ENCODE data around the gene ABCA5.
"Not testable (repeated sequence)": the region's sequence is repeated elsewhere in the genome, so short reads cannot be mapped to it uniquely, and the experiment has no call there.

ABCA5 gene

GRCh38 chr17:69302682-69303081, 24.3 kb downstream of the ABCA5 start:
- H4K20me1 ChIP-seq (ENCODE audit: insufficient read depth, low read length): no peaks in the 10 kb centered on the region; the same call in 1 of the 2 replicates
- no peak for DNase-seq
- H3K9me3 ChIP-seq (replicated peaks; ENCODE audit: insufficient read depth, low read length): no peaks in the 10 kb centered on the region
- no peaks in the 10 kb centered on the region for H3K36me3 ChIP-seq (replicated peaks; ENCODE audit: insufficient read depth, low read length)
- no peak overlapping the region for H3K4me3 ChIP-seq (ENCODE audit: low read length)
- no peak overlapping the region for H2AFZ ChIP-seq (ENCODE audit: low read length)
- no peaks in the 10 kb centered on the region for H3K4me1 ChIP-seq (ENCODE audit: low read length)
- no peaks in the 10 kb centered on the region for H3K9me2 ChIP-seq (replicated peaks; ENCODE audit: insufficient read depth, low read length)
- TF ChIP-seq EZH2phosphoT487 (IDR thresholded peaks at IDR 0.05; ENCODE audit: low read length): no peak
- TF ChIP-seq, protein P1, sequence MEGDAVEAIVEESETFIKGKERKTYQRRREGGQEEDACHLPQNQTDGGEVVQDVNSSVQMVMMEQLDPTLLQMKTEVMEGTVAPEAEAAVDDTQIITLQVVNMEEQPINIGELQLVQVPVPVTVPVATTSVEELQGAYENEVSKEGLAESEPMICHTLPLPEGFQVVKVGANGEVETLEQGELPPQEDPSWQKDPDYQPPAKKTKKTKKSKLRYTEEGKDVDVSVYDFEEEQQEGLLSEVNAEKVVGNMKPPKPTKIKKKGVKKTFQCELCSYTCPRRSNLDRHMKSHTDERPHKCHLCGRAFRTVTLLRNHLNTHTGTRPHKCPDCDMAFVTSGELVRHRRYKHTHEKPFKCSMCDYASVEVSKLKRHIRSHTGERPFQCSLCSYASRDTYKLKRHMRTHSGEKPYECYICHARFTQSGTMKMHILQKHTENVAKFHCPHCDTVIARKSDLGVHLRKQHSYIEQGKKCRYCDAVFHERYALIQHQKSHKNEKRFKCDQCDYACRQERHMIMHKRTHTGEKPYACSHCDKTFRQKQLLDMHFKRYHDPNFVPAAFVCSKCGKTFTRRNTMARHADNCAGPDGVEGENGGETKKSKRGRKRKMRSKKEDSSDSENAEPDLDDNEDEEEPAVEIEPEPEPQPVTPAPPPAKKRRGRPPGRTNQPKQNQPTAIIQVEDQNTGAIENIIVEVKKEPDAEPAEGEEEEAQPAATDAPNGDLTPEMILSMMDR (IDR thresholded peaks at IDR 0.05; ENCODE audit: low read length): no peak
- no peak for TF ChIP-seq EZH2 (optimal IDR thresholded peaks at IDR 0.05; ENCODE audit: low read depth, low read length)
- H3K79me2 ChIP-seq (ENCODE audit: low read length): no peaks in the 10 kb centered on the region
- no peaks in the 10 kb centered on the region for H3F3A ChIP-seq (ENCODE audit: insufficient read depth, low read length)
- no peak overlapping the region for H3K27ac ChIP-seq (ENCODE audit: low read length)
- H3K27me3 ChIP-seq (replicated peaks; ENCODE audit: insufficient read depth, low read length): no peaks in the 10 kb centered on the region
- no peak overlapping the region for H3K9ac ChIP-seq (ENCODE audit: low read length)
- no peak overlapping the region for H3K4me2 ChIP-seq (ENCODE audit: low read depth, low read length)

DNA sequence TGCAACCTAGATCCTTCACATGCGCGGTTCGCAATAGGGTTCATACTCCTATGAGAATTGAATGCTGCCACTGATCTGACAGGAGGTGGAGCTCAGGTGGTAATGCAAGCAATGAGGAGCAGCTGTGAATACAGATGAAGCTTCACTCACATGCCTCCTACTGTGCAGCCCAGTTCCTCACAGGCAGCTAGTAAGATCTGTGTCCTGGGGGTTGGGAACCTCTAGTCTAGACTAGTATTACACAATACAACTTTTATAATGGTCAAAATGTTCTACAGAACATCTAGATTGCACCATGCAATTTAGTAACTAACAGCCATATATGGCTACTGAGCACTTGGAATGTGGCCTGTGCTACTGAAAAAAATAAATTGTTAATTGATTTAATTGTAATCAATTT, 26.7 kb downstream of the ABCA5 start:
- Histone ChIP-seq H3K27me3 (replicated peaks; ENCODE audit: insufficient read depth, low read length) (no peaks in the 10 kb centered on the region), H3K9me2 (replicated peaks; ENCODE audit: insufficient read depth, low read length) (no peaks in the 10 kb centered on the region), H3K4me1 (ENCODE audit: low read length) (no peaks in the 10 kb centered on the region), H3K27ac (ENCODE audit: low read length) (no peak overlapping the region), H3K9me3 (replicated peaks; ENCODE audit: insufficient read depth, low read length) (no peaks in the 10 kb centered on the region), H4K20me1 (ENCODE audit: insufficient read depth, low read length) (no peaks in the 10 kb centered on the region), H2AFZ (ENCODE audit: low read length) (no peak overlapping the region), H3K36me3 (replicated peaks; ENCODE audit: insufficient read depth, low read length) (no peaks in the 10 kb centered on the region), H3K4me3 (ENCODE audit: low read length) (no peak overlapping the region), H3F3A (ENCODE audit: insufficient read depth, low read length) (no peaks in the 10 kb centered on the region), H3K9ac (ENCODE audit: low read length) (no peak overlapping the region), H3K4me2 (ENCODE audit: low read depth, low read length) (no peak overlapping the region), H3K79me2 (ENCODE audit: low read length) (no peaks in the 10 kb centered on the region)
- no peak for TF ChIP-seq EZH2 (optimal IDR thresholded peaks at IDR 0.05; ENCODE audit: low read depth, low read length)
- no peak for TF ChIP-seq EZH2phosphoT487 (IDR thresholded peaks at IDR 0.05; ENCODE audit: low read length)
- TF ChIP-seq, protein P1 (IDR thresholded peaks at IDR 0.05; ENCODE audit: low read length): no peak
- no peak for DNase-seq

GRCh38 chr17:69298120-69298722, 28.7 kb downstream of the ABCA5 start:
- H3F3A ChIP-seq (ENCODE audit: insufficient read depth, low read length); DNase-seq; H3K27ac ChIP-seq (ENCODE audit: low read length); H4K20me1 ChIP-seq (ENCODE audit: insufficient read depth, low read length); H3K27me3 ChIP-seq (replicated peaks; ENCODE audit: insufficient read depth, low read length); H3K4me3 ChIP-seq (ENCODE audit: low read length); H3K9me2 ChIP-seq (replicated peaks; ENCODE audit: insufficient read depth, low read length); H3K9me3 ChIP-seq (replicated peaks; ENCODE audit: insufficient read depth, low read length); H3K4me1 ChIP-seq (ENCODE audit: low read length); H3K79me2 ChIP-seq (ENCODE audit: low read length); H2AFZ ChIP-seq (ENCODE audit: low read length); H3K36me3 ChIP-seq (replicated peaks; ENCODE audit: insufficient read depth, low read length); H3K9ac ChIP-seq (ENCODE audit: low read length); H3K4me2 ChIP-seq (ENCODE audit: low read depth, low read length): not testable (repeated sequence)

DNA sequence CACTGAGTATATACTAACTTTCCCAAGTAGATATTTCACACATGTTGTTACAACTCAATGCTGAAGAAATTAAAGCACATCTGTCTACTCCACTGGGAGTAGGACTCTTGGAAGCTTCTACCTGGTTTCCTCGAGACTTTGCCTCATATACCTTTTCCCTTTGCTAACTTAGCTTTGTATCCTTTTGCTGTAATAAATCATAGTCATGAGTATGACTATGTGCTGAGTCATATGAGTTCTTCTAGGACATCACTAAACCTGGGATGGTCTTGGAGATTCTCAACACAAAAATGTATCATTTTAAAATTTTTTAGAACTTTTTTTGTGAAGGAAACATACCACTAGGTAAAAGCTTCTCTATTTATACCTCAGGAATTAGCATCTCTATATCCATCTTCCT, 39.8 kb downstream of the ABCA5 start:
- no peak overlapping the region for H3K27ac ChIP-seq (ENCODE audit: low read length)
- no peaks in the 10 kb centered on the region for H3K9me2 ChIP-seq (replicated peaks; ENCODE audit: insufficient read depth, low read length)
- no peaks in the 10 kb centered on the region for H3K4me1 ChIP-seq (ENCODE audit: low read length)
- H3F3A ChIP-seq (ENCODE audit: insufficient read depth, low read length): no peaks in the 10 kb centered on the region
- DNase-seq: no peak
- no peaks in the 10 kb centered on the region for H3K27me3 ChIP-seq (replicated peaks; ENCODE audit: insufficient read depth, low read length)
- H2AFZ ChIP-seq (ENCODE audit: low read length): no peak overlapping the region
- TF ChIP-seq EZH2phosphoT487 (IDR thresholded peaks at IDR 0.05; ENCODE audit: low read length): no peak
- TF ChIP-seq EZH2 (optimal IDR thresholded peaks at IDR 0.05; ENCODE audit: low read depth, low read length): no peak
- TF ChIP-seq, protein P1 (IDR thresholded peaks at IDR 0.05; ENCODE audit: low read length): no peak
- no peaks in the 10 kb centered on the region for H3K79me2 ChIP-seq (ENCODE audit: low read length)
- H3K4me2 ChIP-seq (ENCODE audit: low read depth, low read length): no peak overlapping the region
- no peaks in the 10 kb centered on the region for H4K20me1 ChIP-seq (ENCODE audit: insufficient read depth, low read length)
- H3K36me3 ChIP-seq (replicated peaks; ENCODE audit: insufficient read depth, low read length): no peaks in the 10 kb centered on the region; the same call in 1 of the 2 replicates
- no peaks in the 10 kb centered on the region for H3K9me3 ChIP-seq (replicated peaks; ENCODE audit: insufficient read depth, low read length)
- H3K4me3 ChIP-seq (ENCODE audit: low read length): no peak overlapping the region
- no peak overlapping the region for H3K9ac ChIP-seq (ENCODE audit: low read length)
